WERI-Rb-1 (cell line): Measurements from ENCODE around the gene GABBR2.

ENCODE experiments used
- DNase-seq: peaks from one replicate; pipeline ENCODE4 v3.0.0-alpha.2; 2020
- H3K27ac ChIP-seq: fragments of 250-450 bp; sonication (Bioruptor Pico); 2 replicates; pipeline ENCODE4 v1.5.1; 2020; ENCODE audit warnings: mild to moderate bottlenecking, moderate library complexity
- H3K27me3 ChIP-seq: fragments of 250-450 bp; sonication (Bioruptor Pico); 2 replicates; pipeline ENCODE4 v1.5.1; 2021; ENCODE audit warnings: mild to moderate bottlenecking, low read depth, moderate library complexity; ENCODE audit not compliant: insufficient read depth, severe bottlenecking
- H3K36me3 ChIP-seq: fragments of 250-450 bp; sonication (Bioruptor Pico); 2 replicates; pipeline ENCODE4 v1.5.1; 2020; ENCODE audit warnings: mild to moderate bottlenecking, moderate library complexity
- H3K4me3 ChIP-seq: 2 replicates; pipeline ENCODE4 v1.5.1; 2011; ENCODE audit warnings: low read depth, mild to moderate bottlenecking, control low read depth, low read length
- H3K9me3 ChIP-seq: fragments of 250-450 bp; sonication (Bioruptor Pico); 2 replicates; pipeline ENCODE4 v1.5.1; 2021; ENCODE audit warnings: mild to moderate bottlenecking, moderate library complexity; ENCODE audit not compliant: severe bottlenecking
- TF ChIP-seq, protein P1 (sequence below): IDR thresholded peaks from 2 replicates; pipeline ENCODE4 v1.5.1; 2011; ENCODE audit warnings: low read depth, mild to moderate bottlenecking, control low read depth, inconsistent platforms, low read length

GABBR2 gene

DNA sequence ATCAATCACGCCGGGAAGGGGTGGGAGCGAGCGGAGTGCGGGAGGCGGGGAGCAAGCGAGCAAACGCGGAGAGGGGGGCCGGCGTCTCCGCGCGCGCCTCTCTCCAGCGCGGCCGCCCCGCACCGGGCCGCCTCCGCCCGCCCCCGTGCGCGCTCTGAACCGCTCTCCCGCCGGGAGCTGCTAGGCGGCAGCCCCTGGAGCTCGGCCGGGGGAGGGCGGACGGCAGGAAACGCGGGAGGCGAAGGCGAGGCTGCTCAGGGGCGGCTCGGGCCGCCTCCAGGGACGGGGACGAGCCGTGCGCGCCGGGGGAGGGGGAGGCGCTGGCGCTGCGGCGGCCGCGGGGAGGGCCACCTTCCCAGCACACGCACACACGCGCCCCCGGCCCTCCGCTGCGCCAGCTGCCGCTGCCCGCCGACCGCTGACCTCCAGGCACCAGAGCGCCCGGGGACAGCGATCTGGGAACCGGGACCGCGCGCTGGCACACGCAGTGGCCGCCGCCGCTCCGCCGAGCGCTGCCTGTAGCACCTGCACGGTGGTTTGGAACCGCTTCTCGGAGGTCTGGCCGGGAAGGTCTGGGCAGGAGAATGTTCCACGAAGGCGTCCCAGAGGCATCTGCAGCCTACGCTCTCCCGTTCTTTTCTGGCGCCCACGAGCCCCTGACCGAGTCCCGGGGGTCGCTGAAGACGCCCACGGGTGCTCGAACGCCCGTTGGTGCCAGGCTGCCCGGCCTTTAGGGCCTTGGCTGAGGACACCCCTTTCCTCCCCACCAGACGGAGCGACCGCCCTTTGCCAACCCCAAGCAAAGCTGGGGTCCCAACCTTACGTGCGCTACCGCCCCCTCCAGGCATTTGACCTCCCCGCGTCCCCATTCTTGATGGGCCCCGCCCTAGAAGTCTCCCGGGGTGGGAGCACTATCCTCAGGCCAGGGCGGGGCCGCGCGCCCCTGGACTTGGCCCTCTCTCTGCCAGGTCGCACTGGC lies at the start of gene GABBR2:
GABBR2 (minus strand) TSS at position 3 of the 979 bp plus-strand sequence. CDS start 198 bp downstream, outside the sequence.
- TF ChIP-seq, protein P1, sequence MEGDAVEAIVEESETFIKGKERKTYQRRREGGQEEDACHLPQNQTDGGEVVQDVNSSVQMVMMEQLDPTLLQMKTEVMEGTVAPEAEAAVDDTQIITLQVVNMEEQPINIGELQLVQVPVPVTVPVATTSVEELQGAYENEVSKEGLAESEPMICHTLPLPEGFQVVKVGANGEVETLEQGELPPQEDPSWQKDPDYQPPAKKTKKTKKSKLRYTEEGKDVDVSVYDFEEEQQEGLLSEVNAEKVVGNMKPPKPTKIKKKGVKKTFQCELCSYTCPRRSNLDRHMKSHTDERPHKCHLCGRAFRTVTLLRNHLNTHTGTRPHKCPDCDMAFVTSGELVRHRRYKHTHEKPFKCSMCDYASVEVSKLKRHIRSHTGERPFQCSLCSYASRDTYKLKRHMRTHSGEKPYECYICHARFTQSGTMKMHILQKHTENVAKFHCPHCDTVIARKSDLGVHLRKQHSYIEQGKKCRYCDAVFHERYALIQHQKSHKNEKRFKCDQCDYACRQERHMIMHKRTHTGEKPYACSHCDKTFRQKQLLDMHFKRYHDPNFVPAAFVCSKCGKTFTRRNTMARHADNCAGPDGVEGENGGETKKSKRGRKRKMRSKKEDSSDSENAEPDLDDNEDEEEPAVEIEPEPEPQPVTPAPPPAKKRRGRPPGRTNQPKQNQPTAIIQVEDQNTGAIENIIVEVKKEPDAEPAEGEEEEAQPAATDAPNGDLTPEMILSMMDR: peak; percentile 36
- Histone ChIP-seq H3K9me3 (no peaks in the 10 kb centered on the region), H3K36me3 (no peaks in the 10 kb centered on the region), H3K27me3 (no peaks in the 10 kb centered on the region), H3K27ac (peak within 1 kb of the TSS; percentile 77), H3K4me3 (peak within 1 kb of the TSS; percentile 67)
- DNase-seq: peak; percentile 69

GRCh38 chr9:98755006-98755618 lies 46.4 kb upstream of the GABBR2 start:
- H3K9me3 ChIP-seq: peaks cover 8% of the 10 kb centered on the region
- H3K36me3 ChIP-seq: peaks cover 66% of the 10 kb centered on the region
- no peak for DNase-seq
- H3K27ac ChIP-seq: no peak overlapping the region
- H3K4me3 ChIP-seq: no peak overlapping the region
- TF ChIP-seq, protein P1: peak; percentile 30
- no peaks in the 10 kb centered on the region for H3K27me3 ChIP-seq

DNA sequence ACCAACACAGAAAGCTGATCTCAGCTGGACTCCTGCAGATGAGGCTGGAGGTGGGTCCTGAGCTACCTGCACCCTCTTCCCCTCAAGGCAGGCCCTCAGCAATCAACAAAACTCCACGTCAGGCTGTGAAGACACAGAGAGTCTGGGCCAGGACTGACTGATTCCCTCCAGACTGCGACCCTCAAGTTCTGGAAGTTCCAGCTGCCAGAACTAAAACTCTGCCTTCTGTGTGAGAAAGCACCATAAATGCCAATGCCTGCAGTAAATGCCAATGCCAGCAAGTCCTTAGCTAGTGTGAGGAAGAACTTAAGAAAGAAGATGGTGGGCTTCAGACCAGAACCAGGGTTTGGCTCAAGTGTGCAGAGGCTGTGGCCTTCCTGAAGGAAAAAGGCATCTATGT lies 42.5 kb upstream of the GABBR2 start:
- no peak for DNase-seq
- TF ChIP-seq, protein P1: no peak
- no peaks in the 10 kb centered on the region for H3K27me3 ChIP-seq
- no peak overlapping the region for H3K4me3 ChIP-seq
- H3K9me3 ChIP-seq: no peaks in the 10 kb centered on the region
- H3K27ac ChIP-seq: no peak overlapping the region
- peaks cover 65% of the 10 kb centered on the region for H3K36me3 ChIP-seq

DNA sequence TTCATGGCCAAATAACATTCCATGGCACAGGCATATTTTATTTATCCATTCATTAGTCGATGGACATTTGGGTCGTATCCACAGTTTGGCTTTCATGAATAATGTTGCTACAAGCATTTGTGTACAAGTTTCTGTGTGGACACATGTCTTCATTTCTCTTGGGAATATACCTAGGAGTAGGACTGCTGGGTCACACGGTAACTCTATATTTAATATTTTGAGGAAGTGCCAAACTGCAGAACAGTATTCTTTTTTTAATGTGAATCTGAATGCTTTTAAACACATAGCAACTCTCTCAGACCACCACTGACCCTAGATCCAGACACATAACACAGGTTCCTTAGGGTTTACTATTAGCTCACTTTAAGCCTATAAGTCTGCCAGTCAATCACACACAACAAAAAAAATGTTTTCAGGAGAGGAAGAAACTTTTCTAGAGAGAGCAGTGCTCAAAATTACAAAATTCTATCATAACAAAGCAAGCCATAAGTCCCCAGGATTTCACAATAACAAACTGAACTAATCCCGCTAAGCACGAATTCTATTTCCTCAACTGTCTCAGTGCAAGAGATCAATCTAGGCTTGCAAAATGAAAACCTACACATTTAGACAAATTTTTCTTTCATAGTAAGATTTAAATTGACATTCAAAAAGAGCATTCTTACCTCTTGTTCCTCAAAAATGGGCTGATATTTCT lies 41.8 kb upstream of the GABBR2 start:
- no peak for DNase-seq
- no peak overlapping the region for H3K4me3 ChIP-seq
- no peaks in the 10 kb centered on the region for H3K27me3 ChIP-seq
- peaks cover 58% of the 10 kb centered on the region for H3K36me3 ChIP-seq
- no peaks in the 10 kb centered on the region for H3K9me3 ChIP-seq
- TF ChIP-seq, protein P1: no peak
- no peak overlapping the region for H3K27ac ChIP-seq

- TF ChIP-seq, protein P1: no peak
- H3K4me3 ChIP-seq: no peak overlapping the region
- H3K36me3 ChIP-seq: peaks cover 46% of the 10 kb centered on the region
- DNase-seq: no peak
- no peak overlapping the region for H3K27ac ChIP-seq
- no peaks in the 10 kb centered on the region for H3K27me3 ChIP-seq
- no peaks in the 10 kb centered on the region for H3K9me3 ChIP-seq
Observed at GRCh38 chr9:98747476-98747875, 38.7 kb upstream of the GABBR2 start.
